SK-N-SH treated with all-trans-retinoic acid at 6 μM for 48 hours (cell line): ENCODE measurements around the gene KIAA1328.
A peak's percentile ranks its signal among the peaks of the same experiment; 100 is the strongest.

ENCODE experiments used
- ATAC-seq: fragments of 200-7000 bp; cut with Tn5 transposase; 3 replicates; pipeline ENCODE4 v1.9.1; 2020; ENCODE audit warnings: mild to moderate bottlenecking, moderate library complexity
- ARNTL ChIP-seq: fragments of 450-650 bp; formaldehyde crosslinking; IDR thresholded peaks from 2 replicates; pipeline ENCODE4 v1.5.0; 2020; ENCODE audit warnings: low read depth, mild to moderate bottlenecking, moderate library complexity, borderline replicate concordance
- BACH2 ChIP-seq: fragments of 250-450 bp; sonication (Bioruptor Pico); IDR thresholded peaks from 2 replicates; pipeline ENCODE4 v1.9.0; 2021; ENCODE audit warnings: mild to moderate bottlenecking, borderline replicate concordance
- CSDC2 ChIP-seq: fragments of 250-450 bp; sonication (Bioruptor Pico); IDR thresholded peaks from 2 replicates; pipeline ENCODE4 v1.5.0; 2020; ENCODE audit warnings: mild to moderate bottlenecking, moderate library complexity
- ESRRG ChIP-seq: fragments of 250-450 bp; sonication (Bioruptor Pico); IDR thresholded peaks from 2 replicates; pipeline ENCODE4 v1.6.1; 2021; ENCODE audit warnings: mild to moderate bottlenecking
- GLIS3 ChIP-seq: fragments of 250-450 bp; sonication (Bioruptor Pico); IDR thresholded peaks from 2 replicates; pipeline ENCODE4 v1.5.0; 2020; ENCODE audit warnings: mild to moderate bottlenecking, moderate library complexity
- ISL1 ChIP-seq: fragments of 250-450 bp; sonication (Bioruptor Pico); IDR thresholded peaks from 2 replicates; pipeline ENCODE4 v2.1.2; 2022; ENCODE audit warnings: mild to moderate bottlenecking, moderate library complexity
- OSR1 ChIP-seq: fragments of 250-450 bp; sonication (Bioruptor Pico); IDR thresholded peaks from 2 replicates; pipeline ENCODE4 v1.8.0; 2022; ENCODE audit warnings: moderate library complexity, mild to moderate bottlenecking, inconsistent platforms
- PATZ1 ChIP-seq: fragments of 250-450 bp; sonication (Bioruptor Pico); IDR thresholded peaks from 2 replicates; pipeline ENCODE4 v1.8.0; 2020; ENCODE audit warnings: mild to moderate bottlenecking, moderate library complexity, borderline replicate concordance
- PPARA ChIP-seq: fragments of 250-450 bp; sonication (Bioruptor Pico); IDR thresholded peaks from 2 replicates; pipeline ENCODE4 v1.5.0; 2020; ENCODE audit warnings: mild to moderate bottlenecking, borderline replicate concordance
- RARB ChIP-seq: fragments of 250-450 bp; sonication (Bioruptor Pico); IDR thresholded peaks from 2 replicates; pipeline ENCODE4 v1.8.0; 2021; ENCODE audit warnings: mild to moderate bottlenecking, moderate library complexity
- SNAI2 ChIP-seq: fragments of 250-450 bp; sonication (Bioruptor Pico); IDR thresholded peaks from 2 replicates; pipeline ENCODE4 v1.5.0; 2020; ENCODE audit warnings: mild to moderate bottlenecking, moderate library complexity
- TCF4 ChIP-seq: fragments of 250-450 bp; sonication (Bioruptor Pico); IDR thresholded peaks from 2 replicates; pipeline ENCODE4 v1.8.0; 2021; ENCODE audit warnings: mild to moderate bottlenecking, moderate library complexity, borderline replicate concordance
- TOX ChIP-seq: fragments of 250-450 bp; sonication (Bioruptor Pico); IDR thresholded peaks from 2 replicates; pipeline ENCODE4 v1.8.0; 2021; ENCODE audit warnings: mild to moderate bottlenecking, moderate library complexity, borderline replicate concordance
- ZC3H10 ChIP-seq: fragments of 250-450 bp; sonication (Bioruptor Pico); IDR thresholded peaks from 2 replicates; pipeline ENCODE4 v1.5.1; 2021; ENCODE audit warnings: mild to moderate bottlenecking, moderate library complexity
- ZFP3 ChIP-seq: fragments of 250-450 bp; sonication (Bioruptor Pico); IDR thresholded peaks from 2 replicates; pipeline ENCODE4 v1.5.0; 2020; ENCODE audit warnings: mild to moderate bottlenecking, moderate library complexity
- ZFP30 ChIP-seq: fragments of 450-650 bp; formaldehyde crosslinking; IDR thresholded peaks from 2 replicates; pipeline ENCODE4 v1.5.0; 2022; ENCODE audit warnings: mild to moderate bottlenecking, moderate library complexity
- ZNF565 ChIP-seq: fragments of 450-650 bp; formaldehyde crosslinking; conservative IDR thresholded peaks from 2 replicates; pipeline ENCODE4 v1.5.0; 2020; ENCODE audit warnings: low read depth, mild to moderate bottlenecking, moderate library complexity
- ZNF70 ChIP-seq: fragments of 450-650 bp; formaldehyde crosslinking; IDR thresholded peaks from 2 replicates; pipeline ENCODE4 v1.5.0; 2020; ENCODE audit warnings: mild to moderate bottlenecking, moderate library complexity
- ZNF8 ChIP-seq: fragments of 450-650 bp; formaldehyde crosslinking; IDR thresholded peaks from 2 replicates; pipeline ENCODE4 v1.5.0; 2020; ENCODE audit warnings: mild to moderate bottlenecking, moderate library complexity
- TF ChIP-seq, protein P1 (sequence below): fragments of 250-450 bp; sonication (Bioruptor Pico); IDR thresholded peaks from 2 replicates; pipeline ENCODE4 v1.8.0; 2021; ENCODE audit warnings: low read depth, mild to moderate bottlenecking, moderate library complexity, borderline replicate concordance
- TF ChIP-seq, protein P2 (sequence below): fragments of 250-450 bp; sonication (Bioruptor Pico); IDR thresholded peaks from 2 replicates; pipeline ENCODE4 v1.5.0; 2020; ENCODE audit warnings: mild to moderate bottlenecking, moderate library complexity

KIAA1328 gene

DNA sequence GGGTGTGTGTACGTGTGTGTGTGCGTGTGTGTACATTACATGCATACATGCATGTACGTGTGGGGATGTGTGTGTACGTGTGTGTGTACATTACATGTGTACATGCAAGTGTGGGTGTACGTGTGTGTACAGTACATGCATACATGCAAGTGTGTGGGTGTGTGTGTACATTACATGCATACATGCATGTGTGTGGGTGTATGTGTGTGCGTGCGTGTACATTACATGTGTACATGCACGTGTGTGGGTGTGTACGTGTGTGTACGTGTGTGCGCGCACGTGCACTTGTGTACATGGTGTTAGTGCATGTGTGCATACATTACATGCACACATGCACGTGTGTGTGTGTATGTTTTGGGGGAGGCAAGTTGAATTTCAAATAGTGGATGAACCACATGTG lies 436.0 kb downstream of the KIAA1328 start:
- no peak for ATAC-seq
- no peak for TF ChIP-seq OSR1 (CRISPR knock-in tag)

DNA sequence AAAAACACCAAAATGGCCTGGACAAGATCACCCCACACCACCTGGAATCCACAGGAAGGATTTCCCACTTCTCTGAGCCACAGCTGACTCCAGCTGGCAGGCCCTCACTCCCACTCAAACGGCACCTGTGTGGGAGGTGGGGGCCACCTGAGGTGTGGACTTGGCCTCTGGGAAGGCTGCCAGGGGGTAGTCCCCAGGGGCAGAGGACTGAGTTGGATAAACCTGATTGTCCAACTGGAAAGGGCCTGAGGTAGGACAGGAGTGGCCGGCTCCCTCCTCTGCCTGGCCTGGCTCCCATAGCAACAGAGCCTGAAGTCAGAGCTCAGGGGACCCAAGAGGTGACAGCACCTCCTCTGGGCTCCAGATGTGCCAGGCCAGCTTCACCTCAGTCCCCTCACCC lies 436.5 kb downstream of the KIAA1328 start:
- ATAC-seq = no peak
- TF ChIP-seq, protein P1, sequence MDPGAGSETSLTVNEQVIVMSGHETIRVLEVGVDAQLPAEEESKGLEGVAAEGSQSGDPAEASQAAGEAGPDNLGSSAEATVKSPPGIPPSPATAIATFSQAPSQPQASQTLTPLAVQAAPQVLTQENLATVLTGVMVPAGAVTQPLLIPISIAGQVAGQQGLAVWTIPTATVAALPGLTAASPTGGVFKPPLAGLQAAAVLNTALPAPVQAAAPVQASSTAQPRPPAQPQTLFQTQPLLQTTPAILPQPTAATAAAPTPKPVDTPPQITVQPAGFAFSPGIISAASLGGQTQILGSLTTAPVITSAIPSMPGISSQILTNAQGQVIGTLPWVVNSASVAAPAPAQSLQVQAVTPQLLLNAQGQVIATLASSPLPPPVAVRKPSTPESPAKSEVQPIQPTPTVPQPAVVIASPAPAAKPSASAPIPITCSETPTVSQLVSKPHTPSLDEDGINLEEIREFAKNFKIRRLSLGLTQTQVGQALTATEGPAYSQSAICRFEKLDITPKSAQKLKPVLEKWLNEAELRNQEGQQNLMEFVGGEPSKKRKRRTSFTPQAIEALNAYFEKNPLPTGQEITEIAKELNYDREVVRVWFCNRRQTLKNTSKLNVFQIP = no peak
- TF ChIP-seq ARNTL (CRISPR knock-in tag) (no peak), ISL1 (CRISPR knock-in tag) (no peak)

DNA sequence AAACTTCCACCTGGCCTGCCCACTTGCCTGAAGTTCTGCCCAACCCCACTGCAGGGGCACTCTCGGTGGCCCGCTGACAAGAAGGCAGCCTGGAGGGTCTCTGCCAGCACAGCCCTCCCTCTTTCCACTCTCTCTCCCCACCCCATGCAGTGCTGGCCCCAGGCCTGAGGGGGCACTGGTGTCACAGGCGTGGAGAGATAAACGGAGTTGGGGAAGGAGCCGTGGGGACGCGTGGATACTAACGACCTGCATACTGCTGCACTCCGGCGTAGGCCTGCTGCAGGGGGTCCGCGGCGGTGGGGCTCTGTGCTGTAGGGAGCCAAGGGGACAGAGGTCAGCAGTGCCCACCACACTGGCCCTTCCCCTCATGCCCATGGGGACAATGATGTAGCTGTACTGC lies 437.4 kb downstream of the KIAA1328 start:
- peak; percentile 57; the same call in 2 of the 3 replicates for ATAC-seq
- TF ChIP-seq GLIS3 (CRISPR knock-in tag) = no peak
- TF ChIP-seq, protein P1 = no peak
- TF ChIP-seq TCF4 = no peak
- no peak for TF ChIP-seq ZFP3 (CRISPR knock-in tag)
- no peak for TF ChIP-seq CSDC2 (CRISPR knock-in tag)
- no peak for TF ChIP-seq OSR1 (CRISPR knock-in tag)
- no peak for TF ChIP-seq ESRRG (CRISPR knock-in tag)
- TF ChIP-seq BACH2 = no peak

DNA sequence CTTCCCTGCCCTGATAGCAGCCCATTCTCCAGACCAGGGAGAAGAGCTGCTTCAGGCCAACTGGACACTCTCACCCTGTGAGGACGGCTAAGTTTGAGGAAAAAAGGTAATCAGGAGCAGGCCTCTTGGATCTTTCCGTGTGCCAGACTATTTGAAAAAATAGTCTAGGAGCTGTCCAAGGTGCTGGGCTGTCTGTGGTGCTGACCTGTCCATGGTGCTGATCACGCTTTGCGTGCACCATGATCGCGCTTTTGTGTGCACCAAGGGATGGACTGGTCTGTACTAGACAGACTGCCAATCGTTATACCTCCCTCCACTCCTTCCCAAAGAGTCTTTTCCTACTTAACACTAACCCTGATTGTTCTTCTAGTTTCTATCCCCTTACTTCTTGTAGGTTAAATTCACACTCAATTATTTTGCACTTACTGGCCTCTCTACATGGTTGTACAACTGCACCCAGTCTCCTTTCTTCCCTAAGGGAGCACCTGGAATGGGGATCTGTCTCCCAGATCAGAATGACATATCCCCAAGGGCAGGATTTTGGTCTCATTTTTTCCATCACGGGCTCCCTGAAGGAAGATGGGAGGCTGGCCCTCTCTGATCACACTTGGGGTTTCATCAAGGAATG lies 441.2 kb downstream of the KIAA1328 start:
- ATAC-seq = peak; percentile 37; the same call in 1 of the 3 replicates
- TF ChIP-seq ZNF70 (CRISPR knock-in tag) = 0 out of 2 replicates have a peak, but pooled peaks have one; percentile 29
- TF ChIP-seq ZNF565 (CRISPR knock-in tag) = peak; percentile 76; the same call in 1 of the 2 replicates
- peak; percentile 70 for TF ChIP-seq ISL1 (CRISPR knock-in tag)
- TF ChIP-seq PATZ1 (CRISPR knock-in tag) = no peak
- 0 out of 2 replicates have a peak, but pooled peaks have one; percentile 56 for TF ChIP-seq GLIS3 (CRISPR knock-in tag)
- peak; percentile 80 for TF ChIP-seq ZC3H10 (CRISPR knock-in tag)
- TF ChIP-seq CSDC2 (CRISPR knock-in tag) = peak; percentile 96
- TF ChIP-seq, protein P2, sequence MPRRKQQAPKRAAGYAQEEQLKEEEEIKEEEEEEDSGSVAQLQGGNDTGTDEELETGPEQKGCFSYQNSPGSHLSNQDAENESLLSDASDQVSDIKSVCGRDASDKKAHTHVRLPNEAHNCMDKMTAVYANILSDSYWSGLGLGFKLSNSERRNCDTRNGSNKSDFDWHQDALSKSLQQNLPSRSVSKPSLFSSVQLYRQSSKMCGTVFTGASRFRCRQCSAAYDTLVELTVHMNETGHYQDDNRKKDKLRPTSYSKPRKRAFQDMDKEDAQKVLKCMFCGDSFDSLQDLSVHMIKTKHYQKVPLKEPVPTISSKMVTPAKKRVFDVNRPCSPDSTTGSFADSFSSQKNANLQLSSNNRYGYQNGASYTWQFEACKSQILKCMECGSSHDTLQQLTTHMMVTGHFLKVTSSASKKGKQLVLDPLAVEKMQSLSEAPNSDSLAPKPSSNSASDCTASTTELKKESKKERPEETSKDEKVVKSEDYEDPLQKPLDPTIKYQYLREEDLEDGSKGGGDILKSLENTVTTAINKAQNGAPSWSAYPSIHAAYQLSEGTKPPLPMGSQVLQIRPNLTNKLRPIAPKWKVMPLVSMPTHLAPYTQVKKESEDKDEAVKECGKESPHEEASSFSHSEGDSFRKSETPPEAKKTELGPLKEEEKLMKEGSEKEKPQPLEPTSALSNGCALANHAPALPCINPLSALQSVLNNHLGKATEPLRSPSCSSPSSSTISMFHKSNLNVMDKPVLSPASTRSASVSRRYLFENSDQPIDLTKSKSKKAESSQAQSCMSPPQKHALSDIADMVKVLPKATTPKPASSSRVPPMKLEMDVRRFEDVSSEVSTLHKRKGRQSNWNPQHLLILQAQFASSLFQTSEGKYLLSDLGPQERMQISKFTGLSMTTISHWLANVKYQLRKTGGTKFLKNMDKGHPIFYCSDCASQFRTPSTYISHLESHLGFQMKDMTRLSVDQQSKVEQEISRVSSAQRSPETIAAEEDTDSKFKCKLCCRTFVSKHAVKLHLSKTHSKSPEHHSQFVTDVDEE (CRISPR knock-in tag) = peak; percentile 92
- TF ChIP-seq PPARA (CRISPR knock-in tag) = peak; percentile 86
- TF ChIP-seq OSR1 (CRISPR knock-in tag) = peak; percentile 85; the same call in 1 of the 2 replicates
- peak; percentile 45; the same call in 1 of the 2 replicates for TF ChIP-seq ZFP30 (CRISPR knock-in tag)
- TF ChIP-seq, protein P1 = no peak
- TF ChIP-seq RARB (CRISPR knock-in tag) = 0 out of 2 replicates have a peak, but pooled peaks have one; percentile 41
- TF ChIP-seq TOX (CRISPR knock-in tag) = peak; percentile 43; the same call in 1 of the 2 replicates
- TF ChIP-seq SNAI2 = peak; percentile 98
- no peak for TF ChIP-seq ARNTL (CRISPR knock-in tag)
- peak; percentile 84 for TF ChIP-seq ZFP3 (CRISPR knock-in tag)
- no peak; the same call in 1 of the 2 replicates for TF ChIP-seq ZNF8
